WTC11 (cell line): ENCODE measurements around the gene WDFY3. TPM values are rescaled to one million over a fixed set of nuclear protein-coding genes. Genes with fewer than 3 reads are reported as not detected.
"Not testable (repeated sequence)": the region's sequence is repeated elsewhere in the genome, so short reads cannot be mapped to it uniquely, and the experiment has no call there.

Experiments used
- ATAC-seq: fragments of 200-7000 bp; cut with Tn5 transposase; 2 replicates; pipeline ENCODE4 v1.10.0; 2021; ENCODE audit warnings: mild to moderate bottlenecking, moderate library complexity
- CTCF ChIA-PET: fragments of 300-600 bp; sonication (Branson Sonifier 250); formaldehyde crosslinking; loops from one replicate; lab custom pipeline; 2021; ENCODE audit warnings: antibody characterized with exemption; lab: Charles Lee
- POLR2A ChIA-PET: fragments of 350-600 bp; sonication (Branson Sonifier 250); formaldehyde crosslinking; loops from one replicate; lab custom pipeline; 2021; ENCODE audit warnings: antibody characterized with exemption; lab: Charles Lee
- DNase-seq: peaks from one replicate; pipeline ENCODE4 v3.0.0; 2021; ENCODE audit warnings: low spot score
- H3K27ac Mint-ChIP-seq: 2 replicates; pipeline ENCODE4 v1.8.0; 2021; ENCODE audit warnings: mixed read lengths
- H3K27me3 Mint-ChIP-seq: 2 replicates; pipeline ENCODE4 v1.8.0; 2021; ENCODE audit warnings: low read depth, mild to moderate bottlenecking, moderate library complexity, mixed read lengths
- H3K36me3 Mint-ChIP-seq: 2 replicates; pipeline ENCODE4 v1.8.0; 2021; ENCODE audit warnings: mixed read lengths
- H3K4me1 Mint-ChIP-seq: 2 replicates; pipeline ENCODE4 v1.8.0; 2022; ENCODE audit warnings: mixed read lengths
- H3K4me3 Mint-ChIP-seq: 2 replicates; pipeline ENCODE4 v1.8.0; 2021; ENCODE audit warnings: mild to moderate bottlenecking, moderate library complexity, mixed read lengths
- H3K9me3 Mint-ChIP-seq: 2 replicates; pipeline ENCODE4 v1.8.0; 2021; ENCODE audit warnings: mixed read lengths
- ATF6 ChIP-seq: sonication (generic); formaldehyde crosslinking; IDR thresholded peaks from 2 replicates; pipeline ENCODE4 v1.8.1; 2023; ENCODE audit warnings: mild to moderate bottlenecking, missing genetic modification reagents
- CREB1 ChIP-seq: sonication (generic); formaldehyde crosslinking; IDR thresholded peaks from 2 replicates; pipeline ENCODE4 v1.8.0; 2023; ENCODE audit warnings: mild to moderate bottlenecking, missing genetic modification reagents
- CREM ChIP-seq: sonication (generic); formaldehyde crosslinking; IDR thresholded peaks from 2 replicates; pipeline ENCODE4 v1.8.1; 2022; ENCODE audit warnings: mild to moderate bottlenecking, missing genetic modification reagents, moderate library complexity
- E2F1 ChIP-seq: sonication (generic); formaldehyde crosslinking; IDR thresholded peaks from 2 replicates; pipeline ENCODE4 v1.8.0; 2022; ENCODE audit warnings: mild to moderate bottlenecking, missing genetic modification reagents
- ERG ChIP-seq: fragments of 250-450 bp; sonication (Bioruptor Pico); IDR thresholded peaks from 2 replicates; pipeline ENCODE4 v1.8.0; 2021; ENCODE audit warnings: mild to moderate bottlenecking
- FOXP4 ChIP-seq: sonication (generic); formaldehyde crosslinking; IDR thresholded peaks from 2 replicates; pipeline ENCODE4 v1.8.0; 2022; ENCODE audit warnings: mild to moderate bottlenecking, missing genetic modification reagents
- HMGXB4 ChIP-seq: sonication (generic); formaldehyde crosslinking; IDR thresholded peaks from 2 replicates; pipeline ENCODE4 v1.8.1; 2023; ENCODE audit warnings: mild to moderate bottlenecking, moderate library complexity, missing genetic modification reagents
- NR3C1 ChIP-seq: sonication (generic); formaldehyde crosslinking; conservative IDR thresholded peaks from 2 replicates; pipeline ENCODE4 v1.8.1; 2023; ENCODE audit warnings: low read depth, mild to moderate bottlenecking, missing genetic modification reagents
- OVOL2 ChIP-seq: fragments of 250-450 bp; sonication (Bioruptor Pico); IDR thresholded peaks from 2 replicates; pipeline ENCODE4 v1.9.0; 2021; ENCODE audit warnings: mild to moderate bottlenecking, borderline replicate concordance
- PREB ChIP-seq: sonication (generic); formaldehyde crosslinking; IDR thresholded peaks from 2 replicates; pipeline ENCODE4 v1.8.1; 2022; ENCODE audit warnings: mild to moderate bottlenecking, missing genetic modification reagents, moderate library complexity, borderline replicate concordance
- SOX15 ChIP-seq: fragments of 250-450 bp; sonication (Bioruptor Pico); IDR thresholded peaks from 2 replicates; pipeline ENCODE4 v1.9.0; 2021; ENCODE audit warnings: mild to moderate bottlenecking
- SP1 ChIP-seq: sonication (generic); formaldehyde crosslinking; conservative IDR thresholded peaks from 2 replicates; pipeline ENCODE4 v1.8.1; 2022; ENCODE audit warnings: missing genetic modification reagents
- TEAD1 ChIP-seq: sonication (generic); formaldehyde crosslinking; IDR thresholded peaks from 2 replicates; pipeline ENCODE4 v1.8.0; 2022; ENCODE audit warnings: mild to moderate bottlenecking, missing genetic modification reagents
- TP53 ChIP-seq: sonication (generic); formaldehyde crosslinking; IDR thresholded peaks from 2 replicates; pipeline ENCODE4 v1.8.1; 2023; ENCODE audit warnings: mild to moderate bottlenecking, missing genetic modification reagents
- ZBTB43 ChIP-seq: sonication (generic); formaldehyde crosslinking; IDR thresholded peaks from 2 replicates; pipeline ENCODE4 v1.8.1; 2023; ENCODE audit warnings: mild to moderate bottlenecking, missing genetic modification reagents
- ZNF423 ChIP-seq: fragments of 250-450 bp; sonication (Bioruptor Pico); IDR thresholded peaks from 2 replicates; pipeline ENCODE4 v2.1.2; 2022; ENCODE audit warnings: mild to moderate bottlenecking, moderate library complexity
- total RNA-seq: library from RNA; stranded (reverse); gene quantifications from 3 replicates; pipeline ENCODE4 v1.2.3, GENCODE V29; 2021

WDFY3 gene
- total RNA-seq, 1 experiment from 2014 or later: 77.2 TPM

GRCh38 chr4:84808332-84808731 lies 158.2 kb downstream of the WDFY3 start:
- POLR2A ChIA-PET: no interaction called here
- no peak for ATAC-seq
- Mint-ChIP-seq H3K27ac (peak overlapping the region; percentile 42; the same call in 1 of the 2 replicates), H3K4me1 (no peaks in the 10 kb centered on the region), H3K27me3 (no peaks in the 10 kb centered on the region), H3K4me3 (no peak overlapping the region)
- CTCF ChIA-PET: no interaction called here
- TF ChIP-seq TEAD1 (CRISPR knock-in tag) (no peak), SOX15 (CRISPR knock-in tag) (no peak), FOXP4 (CRISPR knock-in tag) (no peak), E2F1 (CRISPR knock-in tag) (no peak), PREB (CRISPR knock-in tag) (no peak), CREB1 (CRISPR knock-in tag) (no peak)
- TF ChIP-seq, all 79 proteins: peak for 0
- no peak for DNase-seq
- no peaks in the 10 kb centered on the region for H3K9me3 Mint-ChIP-seq
- peaks cover 14% of the 10 kb centered on the region for H3K36me3 Mint-ChIP-seq

GRCh38 chr4:84806541-84806940 lies 159.9 kb downstream of the WDFY3 start:
- H3K4me3 Mint-ChIP-seq, H3K27ac Mint-ChIP-seq, ATAC-seq: not testable (repeated sequence)

GRCh38 chr4:84804136-84804535 lies 162.4 kb downstream of the WDFY3 start:
- ATAC-seq: no peak
- CTCF ChIA-PET: no interaction called here

More at GRCh38 chr4:84806541-84806940, 159.9 kb downstream of the WDFY3 start:
- CTCF ChIA-PET, H3K4me1 Mint-ChIP-seq, DNase-seq, POLR2A ChIA-PET, H3K27me3 Mint-ChIP-seq, H3K9me3 Mint-ChIP-seq: not testable (repeated sequence)
- peaks cover 24% of the 10 kb centered on the region for H3K36me3 Mint-ChIP-seq

More at GRCh38 chr4:84804136-84804535, 162.4 kb downstream of the WDFY3 start:
- Mint-ChIP-seq H3K27me3 (no peaks in the 10 kb centered on the region), H3K4me3 (no peak overlapping the region), H3K4me1 (no peaks in the 10 kb centered on the region), H3K9me3 (no peaks in the 10 kb centered on the region), H3K36me3 (peaks cover 24% of the 10 kb centered on the region), H3K27ac (no peak overlapping the region)
- no peak for DNase-seq
- TF ChIP-seq TEAD1 (CRISPR knock-in tag): no peak
- TF ChIP-seq ERG (CRISPR knock-in tag): no peak
- TF ChIP-seq CREM (CRISPR knock-in tag): no peak
- no peak for TF ChIP-seq SP1 (CRISPR knock-in tag)
- no peak for TF ChIP-seq NR3C1
- no peak for TF ChIP-seq HMGXB4 (CRISPR knock-in tag)
- no peak for TF ChIP-seq ZBTB43 (CRISPR knock-in tag)
- no peak for TF ChIP-seq OVOL2 (CRISPR knock-in tag)
- no peak for TF ChIP-seq TP53 (CRISPR knock-in tag)
- no peak for TF ChIP-seq ATF6 (CRISPR knock-in tag)
- no peak for TF ChIP-seq ZNF423 (CRISPR knock-in tag)
- TF ChIP-seq FOXP4 (CRISPR knock-in tag): no peak
- POLR2A ChIA-PET: no interaction called here
